GM10248 (cell line): ENCODE measurements around the gene C1orf105.

Experiments
- CTCF ChIA-PET: fragments of 300-600 bp; sonication (Branson Sonifier 250); formaldehyde crosslinking; extraction: SDS; loops from one replicate; lab custom pipeline; 2021; ENCODE audit warnings: antibody characterized with exemption; lab: Yijun Ruan, JAX
- POLR2A ChIA-PET: fragments of 350-650 bp; sonication (Branson Sonifier 250); formaldehyde crosslinking; extraction: SDS; loops from one replicate; lab custom pipeline; 2020; ENCODE audit warnings: antibody characterized with exemption; lab: Yijun Ruan, JAX
- DNase-seq: peaks from one replicate; pipeline ENCODE4 v3.0.0; 2012; ENCODE audit errors: extremely low spot score
- CTCF ChIP-seq: IDR thresholded peaks from 2 replicates; pipeline ENCODE4 v1.5.1; 2012; ENCODE audit warnings: mild to moderate bottlenecking, low read depth; ENCODE audit errors: extremely low read depth, missing control alignments, control extremely low read depth

C1orf105 gene

GRCh38 chr1:172394141-172394751, 26.2 kb upstream of the C1orf105 start:
- no peak for TF ChIP-seq CTCF
- ChIA-PET POLR2A (interaction anchor here (1.2 kb wide), 1 partner anchor 36 kb away, joined by 3 read pairs; no protein-coding TSS in a partner anchor), CTCF (interaction anchor here (0.7 to 5.6 kb wide), 6 partner anchors 18 to 391 kb away, joined by 3 to 26 read pairs (median 4); no protein-coding TSS in a partner anchor)
- DNase-seq = peak; percentile 60

GRCh38 chr1:172394811-172395210, 25.7 kb upstream of the C1orf105 start:
- TF ChIP-seq CTCF = no peak
- CTCF ChIA-PET = interaction anchor here (0.7 to 5.6 kb wide), 5 partner anchors 18 to 392 kb away, joined by 3 to 26 read pairs (median 4); no protein-coding TSS in a partner anchor
- POLR2A ChIA-PET = interaction anchor here (1.2 kb wide), 1 partner anchor 37 kb away, joined by 3 read pairs; no protein-coding TSS in a partner anchor
- no peak for DNase-seq

GRCh38 chr1:172395576-172395975, 24.9 kb upstream of the C1orf105 start:
- no peak for DNase-seq
- CTCF ChIA-PET = interaction anchor here (1.1 to 5.6 kb wide), 5 partner anchors 19 to 392 kb away, joined by 3 to 26 read pairs (median 3); no protein-coding TSS in a partner anchor
- POLR2A ChIA-PET = no interaction called here
- no peak for TF ChIP-seq CTCF

GRCh38 chr1:172397221-172397620, 23.3 kb upstream of the C1orf105 start:
- peak; percentile 21 for DNase-seq
- CTCF ChIA-PET = interaction anchor here (3.7 to 5.6 kb wide), 2 partner anchors 262 to 394 kb away, joined by 11 to 26 read pairs; no protein-coding TSS in a partner anchor
- POLR2A ChIA-PET = no interaction called here
- no peak for TF ChIP-seq CTCF

- POLR2A ChIA-PET = no interaction called here
These were observed 22.9 kb upstream of the C1orf105 start for GRCh38 chr1:172397633-172398032.

GRCh38 chr1:172398193-172398592, 22.3 kb upstream of the C1orf105 start:
- no peak for TF ChIP-seq CTCF
- ChIA-PET POLR2A (no interaction called here), CTCF (interaction anchor here (1.3 to 3.7 kb wide), 9 partner anchors 8 to 395 kb away, joined by 3 to 18 read pairs (median 11); no protein-coding TSS in a partner anchor)
- no peak for DNase-seq

More at GRCh38 chr1:172397633-172398032, 22.9 kb upstream of the C1orf105 start:
- no peak for TF ChIP-seq CTCF
- DNase-seq = no peak
- CTCF ChIA-PET = interaction anchor here (3.6 to 5.6 kb wide), 3 partner anchors 263 to 395 kb away, joined by 11 to 26 read pairs (median 18); no protein-coding TSS in a partner anchor
